A673 (cell line): ENCODE data around the gene FRY.

ENCODE experiments used
- CTCF ChIP-seq: fragments of 300-800, 200-600 bp; sonication (generic); conservative IDR thresholded peaks from 2 replicates; pipeline ENCODE4 v1.5.1; 2017; ENCODE audit warnings: low read depth, mild to moderate bottlenecking, antibody characterized with exemption, low read length, moderate library complexity, mixed read lengths
- EZH2 ChIP-seq: fragments of 200-600 bp; sonication (generic); IDR thresholded peaks from 2 replicates; pipeline ENCODE4 v1.6.1; 2017; ENCODE audit warnings: borderline replicate concordance, low read depth, mild to moderate bottlenecking, mixed read lengths, antibody characterized with exemption, low read length; ENCODE audit not compliant: poor library complexity, severe bottlenecking

- TF ChIP-seq CTCF (no peak), EZH2 (no peak)
Measured at GRCh38 chr13:32031815-32032370, 319 bp downstream of the FRY start.
